DOHH2 (cell line): ENCODE measurements around the gene STX17.

ENCODE experiments used
- H3F3A ChIP-seq: fragments of 200-600 bp; sonication (generic), shearing (Covaris generic); 2 replicates; pipeline ENCODE4 v1.6.0; 2016; ENCODE audit warnings: antibody characterized with exemption, mild to moderate bottlenecking; ENCODE audit not compliant: control insufficient read depth, insufficient read depth
- H3K27ac ChIP-seq: fragments of 200-600 bp; sonication (generic); 2 replicates; pipeline ENCODE4 v1.5.1; 2014; ENCODE audit warnings: low read depth, mild to moderate bottlenecking, low read length, moderate library complexity
- H3K27me3 ChIP-seq: fragments of 200-600 bp; sonication (generic); 2 replicates; pipeline ENCODE4 v1.6.1; 2014; ENCODE audit warnings: mild to moderate bottlenecking, low read length, mixed read lengths; ENCODE audit not compliant: control insufficient read depth
- H3K36me3 ChIP-seq: fragments of 200-600 bp; sonication (generic); 2 replicates; pipeline ENCODE4 v1.6.1; 2014; ENCODE audit warnings: mild to moderate bottlenecking, low read length, moderate library complexity, mixed read lengths; ENCODE audit not compliant: control insufficient read depth
- H3K4me1 ChIP-seq: fragments of 200-600 bp; sonication (generic); 2 replicates; pipeline ENCODE4 v1.6.1; 2014; ENCODE audit warnings: mild to moderate bottlenecking, low read length, mixed read lengths; ENCODE audit not compliant: control insufficient read depth
- H3K4me2 ChIP-seq: fragments of 200-600 bp; sonication (generic); 2 replicates; pipeline ENCODE4 v1.6.0; 2014; ENCODE audit warnings: mild to moderate bottlenecking, low read length, moderate library complexity
- H3K4me3 ChIP-seq: fragments of 200-600 bp; sonication (generic); 2 replicates; pipeline ENCODE4 v1.5.1; 2014; ENCODE audit warnings: mild to moderate bottlenecking, low read length, mixed read lengths
- H3K79me2 ChIP-seq: fragments of 200-600 bp; sonication (generic); 2 replicates; pipeline ENCODE4 v1.6.1; 2014; ENCODE audit warnings: mild to moderate bottlenecking, low read length, mixed read lengths; ENCODE audit not compliant: control insufficient read depth
- H3K9me2 ChIP-seq: fragments of 200-600 bp; sonication (generic); replicated peaks from 2 replicates; pipeline ENCODE4 v1.6.1; 2014; ENCODE audit warnings: mild to moderate bottlenecking, low read length, mixed read lengths; ENCODE audit not compliant: control insufficient read depth
- H3K9me3 ChIP-seq: fragments of 200-600 bp; sonication (generic); 2 replicates; pipeline ENCODE4 v1.6.1; 2014; ENCODE audit warnings: antibody characterized with exemption, low read length, mixed read lengths; ENCODE audit not compliant: control insufficient read depth, insufficient read depth
- H4K20me1 ChIP-seq: fragments of 200-600 bp; sonication (generic); 2 replicates; pipeline ENCODE4 v1.6.0; 2014; ENCODE audit warnings: low read depth, mild to moderate bottlenecking, antibody characterized with exemption, low read length, moderate library complexity; ENCODE audit not compliant: control insufficient read depth, insufficient read depth
- EZH2phosphoT487 ChIP-seq: fragments of 200-600 bp; sonication (generic); IDR thresholded peaks from 2 replicates; pipeline ENCODE4 v1.6.1; 2017; ENCODE audit warnings: borderline replicate concordance, mild to moderate bottlenecking, antibody characterized with exemption, low read length, moderate library complexity, mixed read lengths
- TF ChIP-seq, protein P1 (sequence below): fragments of 200-600 bp; sonication (generic); IDR thresholded peaks from one replicate; pipeline ENCODE4 v1.5.1; 2014; ENCODE audit warnings: antibody characterized with exemption, mild to moderate bottlenecking, low read depth, low read length; ENCODE audit not compliant: poor library complexity, severe bottlenecking

The STX17 gene

DNA sequence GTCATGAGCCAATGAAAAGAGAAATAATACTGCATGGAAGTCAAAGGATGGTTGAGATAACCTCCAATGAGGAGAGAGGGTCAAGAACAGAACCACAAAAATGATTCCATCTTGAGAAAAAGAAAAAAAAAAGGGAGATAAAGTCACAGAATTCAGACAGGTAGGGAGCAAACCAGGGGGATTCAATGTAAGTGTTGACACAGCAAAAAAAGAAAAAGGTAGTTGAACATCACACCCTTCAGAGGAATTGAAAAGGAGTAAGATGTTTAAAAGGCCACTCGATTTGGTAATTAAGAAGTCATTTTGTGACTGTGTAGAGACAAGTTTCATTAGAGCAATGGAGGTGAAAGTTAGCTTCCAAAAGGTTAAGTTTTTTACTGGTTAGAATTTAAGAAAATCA is 113.1 kb downstream of the STX17 start:
- Histone ChIP-seq H3K27me3 (no peaks in the 10 kb centered on the region), H3K36me3 (peaks cover 69% of the 10 kb centered on the region), H3F3A (no peaks in the 10 kb centered on the region), H3K4me2 (no peak overlapping the region), H3K79me2 (no peaks in the 10 kb centered on the region), H3K9me2 (no peaks in the 10 kb centered on the region), H3K4me3 (no peak overlapping the region), H4K20me1 (no peaks in the 10 kb centered on the region), H3K9me3 (no peaks in the 10 kb centered on the region), H3K27ac (no peak overlapping the region), H3K4me1 (peaks cover 12% of the 10 kb centered on the region)
- TF ChIP-seq, protein P1, sequence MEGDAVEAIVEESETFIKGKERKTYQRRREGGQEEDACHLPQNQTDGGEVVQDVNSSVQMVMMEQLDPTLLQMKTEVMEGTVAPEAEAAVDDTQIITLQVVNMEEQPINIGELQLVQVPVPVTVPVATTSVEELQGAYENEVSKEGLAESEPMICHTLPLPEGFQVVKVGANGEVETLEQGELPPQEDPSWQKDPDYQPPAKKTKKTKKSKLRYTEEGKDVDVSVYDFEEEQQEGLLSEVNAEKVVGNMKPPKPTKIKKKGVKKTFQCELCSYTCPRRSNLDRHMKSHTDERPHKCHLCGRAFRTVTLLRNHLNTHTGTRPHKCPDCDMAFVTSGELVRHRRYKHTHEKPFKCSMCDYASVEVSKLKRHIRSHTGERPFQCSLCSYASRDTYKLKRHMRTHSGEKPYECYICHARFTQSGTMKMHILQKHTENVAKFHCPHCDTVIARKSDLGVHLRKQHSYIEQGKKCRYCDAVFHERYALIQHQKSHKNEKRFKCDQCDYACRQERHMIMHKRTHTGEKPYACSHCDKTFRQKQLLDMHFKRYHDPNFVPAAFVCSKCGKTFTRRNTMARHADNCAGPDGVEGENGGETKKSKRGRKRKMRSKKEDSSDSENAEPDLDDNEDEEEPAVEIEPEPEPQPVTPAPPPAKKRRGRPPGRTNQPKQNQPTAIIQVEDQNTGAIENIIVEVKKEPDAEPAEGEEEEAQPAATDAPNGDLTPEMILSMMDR = no peak
- no peak for TF ChIP-seq EZH2phosphoT487
